ENCODE results near the gene ZNF280C.

GRCh38 chrX:130174045-130174704, 94.5 kb downstream of the ZNF280C start:
- TF ChIP-seq EZH2 (IDR thresholded peaks at IDR 0.05; ENCODE audit: borderline replicate concordance, low read length), result no peak
- no peak for TF ChIP-seq CTCF (IDR thresholded peaks at IDR 0.05; ENCODE audit: low read length)
